HEK293 (cell line): ENCODE results near the gene PCDH15.

Experiments
- SETDB1 ChIP-seq: IDR thresholded peaks from one replicate; pipeline ENCODE4 v1.6.1; 2017; ENCODE audit warnings: mild to moderate bottlenecking, low read length, moderate library complexity, mixed read lengths; ENCODE audit not compliant: insufficient read length
- ZNF140 ChIP-seq: fragments of 450-650 bp; formaldehyde crosslinking; IDR thresholded peaks from 2 replicates; pipeline ENCODE4 v1.5.1; 2016; ENCODE audit warnings: missing biosample characterization, missing genetic modification characterization
- ZNF175 ChIP-seq: fragments of 450-650 bp; formaldehyde crosslinking; IDR thresholded peaks from 2 replicates; pipeline ENCODE4 v1.5.1; 2016; ENCODE audit warnings: missing biosample characterization, missing genetic modification characterization

DNA sequence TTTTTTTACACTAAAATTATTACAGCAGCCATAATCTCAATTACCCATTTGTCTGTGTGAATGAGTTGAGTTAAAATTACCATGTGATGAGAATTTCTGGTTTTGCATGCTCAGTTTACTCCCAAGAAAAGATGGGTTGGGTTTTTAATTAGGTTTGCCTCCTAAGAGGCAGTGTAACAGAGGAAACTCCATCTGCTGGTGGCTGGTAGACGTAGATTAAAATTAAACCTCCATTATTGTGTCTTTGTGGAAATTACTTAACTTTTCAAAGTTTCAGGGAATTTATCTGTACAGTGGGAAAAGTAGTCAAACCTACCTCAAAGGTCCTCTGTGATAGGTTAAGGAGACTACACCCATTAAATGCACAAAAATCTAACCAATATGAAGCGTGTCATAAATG is 954.2 kb downstream of the PCDH15 start:
- no peak for TF ChIP-seq ZNF175 (tag by site-specific recombination)
- TF ChIP-seq SETDB1, result no peak
- TF ChIP-seq ZNF140 (tag by site-specific recombination), result no peak
